Stomach (tissue), 9 donors: ENCODE measurements around the gene LMOD1. TPM values are rescaled to one million over a fixed set of nuclear protein-coding genes. Genes with fewer than 3 reads are reported as not detected.

Experiments
- DNase-seq, 2 donors: peaks; one replicate each; pipeline versions ENCODE4 v3.0.0 to v3.0.0-alpha.2; 2013 to 2019
- H3K27ac ChIP-seq, 5 donors: fragments of 200-600 bp in 4 of 5; sonication (generic) in 4 of 5; one replicate each; pipeline ENCODE4 v1.5.1; 2013 to 2019; ENCODE audit warnings: mild to moderate bottlenecking in 1 of 5, moderate library complexity in 1 of 5
- H3K27me3 ChIP-seq, 3 donors: fragments of 200-600 bp; sonication (generic); one replicate each; pipeline ENCODE4 v1.5.1; 2017 to 2019; ENCODE audit warnings: mixed run types in 1 of 3
- H3K36me3 ChIP-seq, 4 donors: fragments of 200-600 bp; sonication (generic); 1 replicate in 3 of 4; 2 replicates in 1 of 4; pipeline ENCODE4 v1.5.1; 2016 to 2019
- H3K4me1 ChIP-seq, 4 donors: fragments of 200-600 bp; sonication (generic); one replicate each; pipeline ENCODE4 v1.5.1; 2016 to 2019
- H3K4me3 ChIP-seq, 4 donors: fragments of 200-600 bp; sonication (generic) in 3 of 4; one replicate each; pipeline ENCODE4 v1.5.1; 2016 to 2019; ENCODE audit warnings: mild to moderate bottlenecking in 1 of 4
- H3K9me3 ChIP-seq, 4 donors: fragments of 200-600 bp; sonication (generic); one replicate each; pipeline ENCODE4 v1.5.1; 2016 to 2019
- CTCF ChIP-seq, 7 experiments: fragments of 450-650 bp in 4 of 7; fragments of 200-600 bp in 3 of 7; sonication (generic) in 3 of 7; IDR thresholded peaks; one replicate each; pipeline ENCODE4 v1.5.1; 2016 to 2019; ENCODE audit warnings: antibody characterized with exemption in 7 of 7, control low read depth in 2 of 7, mild to moderate bottlenecking in 1 of 7
- EP300 ChIP-seq: sonication (generic); formaldehyde crosslinking; IDR thresholded peaks from one replicate; pipeline ENCODE4 v1.6.1; 2017; ENCODE audit warnings: antibody characterized with exemption
- POLR2A ChIP-seq, 4 donors: fragments of 450-650 bp; IDR thresholded peaks; one replicate each; pipeline ENCODE4 v1.6.1; 2016; ENCODE audit warnings: antibody characterized with exemption in 4 of 4, control low read depth in 2 of 4, mild to moderate bottlenecking in 1 of 4, moderate library complexity in 1 of 4
- POLR2AphosphoS5 ChIP-seq, 3 donors: sonication (generic); formaldehyde crosslinking; IDR thresholded peaks; one replicate each; pipeline ENCODE4 v1.6.1; 2016; ENCODE audit warnings: antibody characterized with exemption in 3 of 3
- WGBS, 5 donors: extraction: QIAGEN DNeasy Blood & Tissue Kit in 3 of 5; methylation state at CpG; one replicate each; pipeline versions ENCODE4 v1.1.5 to v1.1.7; 2013 to 2018; 5-methylcytosine and 5-hydroxymethylcytosine counted together
- intact Hi-C: fragments of 100-400 bp; cut with DNase I; formaldehyde crosslinking; loops from one replicate; pipeline ENCODE4 v1.15.1; 2023; ENCODE audit warnings: low total_unique reads
- polyA plus RNA-seq, 3 donors: library from polyadenylated mRNA; stranded (reverse); fragments of 200-250 nt; gene quantifications; one replicate each; pipeline ENCODE4 v1.2.3, GENCODE V29; 2013
- total RNA-seq, 5 donors: library from RNA; depleted of rRNA; stranded (reverse); fragments of >200 nt; gene quantifications; one replicate each; pipeline versions ENCODE4 v1.1.0 to v1.2.3, GENCODE V29; 2014 to 2016
- donor health status: healthy with polysubstance abuse.
- donor health status: Bipolar disorder and iron deficiency.
- donor health status: healthy.

LMOD1 gene
- total and polyA plus RNA-seq, 8 donors: 19.6 to 420 (median 91.7) TPM

- DNase-seq: no peak
- Histone ChIP-seq H3K9me3 (no peaks in the 10 kb centered on the region), H3K27ac (peak overlapping the region in 2 of 5 donors; percentile 32 to 45), H3K27me3 (no peaks in the 10 kb centered on the region), H3K36me3 (peaks cover 0 to 27% (median 5%) of the 10 kb centered on the region in 4 donors), H3K4me1 (peaks cover 0 to 47% (median 13%) of the 10 kb centered on the region in 4 donors), H3K4me3 (no peak overlapping the region)
- 41 to 56% (median 47%) methylated on average over 5 of the region's 5 CpGs for WGBS, 5 donors
- intact Hi-C loops: no loop called here
- TF ChIP-seq POLR2A (IDR thresholded peaks at IDR 0.05) (no peak), EP300 (no peak), POLR2AphosphoS5 (IDR thresholded peaks at IDR 0.05) (no peak), CTCF (IDR thresholded peaks at IDR 0.05) (no peak)
Measured at GRCh38 chr1:201930803-201931202, 15.5 kb downstream of the LMOD1 start.

- DNase-seq: no peak
- peaks cover 0 to 27% (median 5%) of the 10 kb centered on the region in 4 donors for H3K36me3 ChIP-seq
- peaks cover 0 to 52% (median 13%) of the 10 kb centered on the region in 4 donors for H3K4me1 ChIP-seq
- H3K4me3 ChIP-seq: no peak overlapping the region
- peak overlapping the region in 3 of 5 donors; percentile 28 to 45 (median 32) for H3K27ac ChIP-seq
- H3K27me3 ChIP-seq: no peaks in the 10 kb centered on the region
- H3K9me3 ChIP-seq: no peaks in the 10 kb centered on the region
- 53 to 69% (median 60%) methylated on average over 4 of the region's 4 CpGs for WGBS, 5 donors
- intact Hi-C loops: no loop called here
- TF ChIP-seq POLR2AphosphoS5 (IDR thresholded peaks at IDR 0.05): no peak
- no peak for TF ChIP-seq EP300
- no peak for TF ChIP-seq CTCF (IDR thresholded peaks at IDR 0.05)
- TF ChIP-seq POLR2A (IDR thresholded peaks at IDR 0.05): no peak
Measured at GRCh38 chr1:201930137-201930536, 16.2 kb downstream of the LMOD1 start.

GRCh38 chr1:201928266-201928665, 18.1 kb downstream of the LMOD1 start:
- TF ChIP-seq POLR2A (IDR thresholded peaks at IDR 0.05) (no peak), POLR2AphosphoS5 (IDR thresholded peaks at IDR 0.05) (no peak), CTCF (IDR thresholded peaks at IDR 0.05) (no peak), EP300 (no peak)
- WGBS, 5 donors: 74 to 83% (median 79%) methylated on average over 3 of the region's 3 CpGs
- Histone ChIP-seq H3K9me3 (no peaks in the 10 kb centered on the region), H3K27ac (peak overlapping the region in 3 of 5 donors; percentile 14 to 73 (median 43)), H3K27me3 (no peaks in the 10 kb centered on the region), H3K4me3 (no peak overlapping the region), H3K4me1 (peaks cover 0 to 38% (median 7%) of the 10 kb centered on the region in 4 donors), H3K36me3 (peaks cover 0 to 27% (median 5%) of the 10 kb centered on the region in 4 donors)
- intact Hi-C loops: no loop called here
- DNase-seq: no peak

- DNase-seq: peak in 1 of 2 donors; percentile 54
- H3K27ac ChIP-seq: peak overlapping the region in 4 of 5 donors; percentile 38 to 73 (median 62)
- H3K4me1 ChIP-seq: peaks cover 0 to 37% (median 10%) of the 10 kb centered on the region in 4 donors
- WGBS, 5 donors: 52 to 74% (median 68%) methylated on average over 5 of the region's 5 CpGs
- peaks cover 0 to 24% (median 5%) of the 10 kb centered on the region in 4 donors for H3K36me3 ChIP-seq
- H3K4me3 ChIP-seq: no peak overlapping the region
- no peaks in the 10 kb centered on the region for H3K27me3 ChIP-seq
- intact Hi-C loops: no loop called here
- H3K9me3 ChIP-seq: no peaks in the 10 kb centered on the region
- no peak for TF ChIP-seq POLR2A (IDR thresholded peaks at IDR 0.05)
- no peak for TF ChIP-seq CTCF (IDR thresholded peaks at IDR 0.05)
- TF ChIP-seq POLR2AphosphoS5 (IDR thresholded peaks at IDR 0.05): no peak
- no peak for TF ChIP-seq EP300
Measured at GRCh38 chr1:201925981-201926645, 20.2 kb downstream of the LMOD1 start.
